Neural cell (in vitro differentiated cells): Measurements from ENCODE around the gene MAP6. TPM values are rescaled to one million over a fixed set of nuclear protein-coding genes. Genes with fewer than 3 reads are reported as not detected.

ENCODE experiments used
- H2AFZ ChIP-seq: fragments of 200-600, 300-800 bp; sonication (generic), shearing (Covaris generic); 2 replicates; pipeline ENCODE4 v1.6.0; 2014; ENCODE audit warnings: low read depth, mild to moderate bottlenecking, antibody characterized with exemption, low read length, moderate library complexity
- H3F3A ChIP-seq: fragments of 200-600 bp; shearing (Covaris generic); 2 replicates; pipeline ENCODE4 v1.6.1; 2016; ENCODE audit warnings: mild to moderate bottlenecking, moderate library complexity, mixed read lengths, antibody characterized with exemption, low read length; ENCODE audit not compliant: insufficient read depth, poor library complexity, severe bottlenecking
- H3K27ac ChIP-seq: fragments of 200-600, 300-800 bp; sonication (generic), shearing (Covaris generic); 2 replicates; pipeline ENCODE4 v1.5.1; 2014; ENCODE audit warnings: mild to moderate bottlenecking, low read length, moderate library complexity
- H3K27me3 ChIP-seq: fragments of 300-800, 200-600 bp; sonication (generic), shearing (Covaris generic); 2 replicates; pipeline ENCODE4 v1.6.0; 2014; ENCODE audit warnings: mild to moderate bottlenecking, low read depth, low read length, moderate library complexity; ENCODE audit not compliant: insufficient read depth
- H3K36me3 ChIP-seq: fragments of 300-800, 200-600 bp; sonication (generic), shearing (Covaris generic); 2 replicates; pipeline ENCODE4 v1.5.1; 2014; ENCODE audit warnings: mild to moderate bottlenecking, antibody characterized with exemption, low read length, moderate library complexity; ENCODE audit not compliant: insufficient read depth
- H3K4me2 ChIP-seq: fragments of 300-800, 200-600 bp; sonication (generic), shearing (Covaris generic); 2 replicates; pipeline ENCODE4 v1.6.0; 2014; ENCODE audit warnings: mild to moderate bottlenecking, low read length
- H3K4me3 ChIP-seq: fragments of 300-800, 200-600 bp; sonication (generic), shearing (Covaris generic); 2 replicates; pipeline ENCODE4 v1.5.1; 2014; ENCODE audit warnings: mild to moderate bottlenecking, low read length, moderate library complexity
- H3K79me2 ChIP-seq: fragments of 200-600 bp; shearing (Covaris generic); replicated peaks from 2 replicates; pipeline ENCODE4 v1.6.0; 2014; ENCODE audit warnings: mild to moderate bottlenecking, low read length, moderate library complexity; ENCODE audit not compliant: insufficient read depth
- H3K9ac ChIP-seq: fragments of 300-800, 200-600 bp; sonication (generic), shearing (Covaris generic); 2 replicates; pipeline ENCODE4 v1.6.1; 2016; ENCODE audit warnings: mild to moderate bottlenecking, low read length, mixed read lengths
- H3K9me2 ChIP-seq: fragments of 200-600 bp; shearing (Covaris generic); 2 replicates; pipeline ENCODE4 v1.6.1; 2016; ENCODE audit warnings: mild to moderate bottlenecking, low read length, mixed read lengths; ENCODE audit not compliant: insufficient read depth
- H3K9me3 ChIP-seq: fragments of 200-600, 300-800 bp; sonication (generic), shearing (Covaris generic); 2 replicates; pipeline ENCODE4 v1.6.1; 2016; ENCODE audit warnings: mild to moderate bottlenecking, mixed run types, low read length, moderate library complexity, mixed read lengths
- H4K20me1 ChIP-seq: fragments of 200-600 bp; shearing (Covaris generic); 2 replicates; pipeline ENCODE4 v1.6.1; 2016; ENCODE audit warnings: mild to moderate bottlenecking, mixed run types; ENCODE audit not compliant: insufficient read depth
- CTCF ChIP-seq: fragments of 450-650 bp; IDR thresholded peaks from 2 replicates; pipeline ENCODE4 v1.5.1; 2014; ENCODE audit warnings: antibody characterized with exemption, mild to moderate bottlenecking, moderate library complexity; ENCODE audit not compliant: poor library complexity, severe bottlenecking
- EP300 ChIP-seq: fragments of 450-650 bp; conservative IDR thresholded peaks from 2 replicates; pipeline ENCODE4 v1.6.1; 2014; ENCODE audit warnings: antibody characterized with exemption, mild to moderate bottlenecking, moderate library complexity; ENCODE audit not compliant: poor library complexity, severe bottlenecking
- EZH2 ChIP-seq: fragments of 200-600, 300-800 bp; shearing (Covaris generic), sonication (generic); IDR thresholded peaks from 2 replicates; pipeline ENCODE4 v1.6.1; 2014; ENCODE audit warnings: antibody characterized with exemption, low read length, borderline replicate concordance, mild to moderate bottlenecking; ENCODE audit not compliant: insufficient read depth, poor library complexity, severe bottlenecking
- MXI1 ChIP-seq: fragments of 450-650 bp; conservative IDR thresholded peaks from 2 replicates; pipeline ENCODE4 v1.6.1; 2014; ENCODE audit warnings: antibody characterized with exemption, mild to moderate bottlenecking; ENCODE audit not compliant: poor library complexity, severe bottlenecking
- POLR2AphosphoS5 ChIP-seq: IDR thresholded peaks from 2 replicates; pipeline ENCODE4 v1.6.1; 2012
- RAD21 ChIP-seq: fragments of 450-650 bp; conservative IDR thresholded peaks from 2 replicates; pipeline ENCODE4 v1.6.1; 2014; ENCODE audit warnings: antibody characterized with exemption, mild to moderate bottlenecking, moderate library complexity
- REST ChIP-seq: IDR thresholded peaks from 2 replicates; pipeline ENCODE4 v1.6.1; 2012; ENCODE audit warnings: borderline replicate concordance
- SMC3 ChIP-seq: fragments of 450-650 bp; conservative IDR thresholded peaks from 2 replicates; pipeline ENCODE4 v1.6.1; 2014; ENCODE audit warnings: antibody characterized with exemption, mild to moderate bottlenecking, moderate library complexity; ENCODE audit not compliant: poor library complexity
- polyA plus RNA-seq: library from polyadenylated mRNA; depleted of rRNA; stranded (reverse); fragments of >200 nt; gene quantifications from 2 replicates; pipeline ENCODE4 v1.2.3, GENCODE V29; 2014

MAP6 gene
- polyA plus RNA-seq, 1 donor from 2014 or later = 178 TPM

DNA sequence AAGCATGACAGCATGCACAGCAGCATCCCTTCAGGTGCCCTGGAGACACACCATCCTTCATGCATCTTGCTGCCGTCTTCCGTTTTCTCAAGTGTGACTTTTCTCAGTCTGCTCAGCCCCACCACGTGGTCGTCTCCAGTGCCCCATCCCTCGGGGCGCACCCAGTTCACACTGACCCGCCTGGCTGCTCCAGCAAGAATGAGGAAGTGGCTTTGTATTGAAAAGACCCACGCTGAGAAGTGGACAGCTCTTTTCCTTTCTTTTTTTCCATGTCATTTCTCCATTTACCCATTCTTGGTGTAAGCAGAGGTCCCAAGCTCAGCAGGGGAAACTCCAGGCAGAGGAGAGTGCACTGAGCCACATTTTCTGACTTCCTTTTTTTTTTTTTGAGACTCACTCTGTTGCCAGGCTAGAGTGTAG, 92.3 kb downstream of the MAP6 start:
- Histone ChIP-seq H4K20me1 (no peaks in the 10 kb centered on the region), H2AFZ (no peak overlapping the region), H3K4me3 (no peak overlapping the region), H3K36me3 (no peaks in the 10 kb centered on the region), H3F3A (no peaks in the 10 kb centered on the region), H3K27me3 (no peaks in the 10 kb centered on the region), H3K9me2 (no peaks in the 10 kb centered on the region), H3K9ac (no peak overlapping the region), H3K4me2 (no peak overlapping the region), H3K9me3 (no peaks in the 10 kb centered on the region), H3K27ac (no peak overlapping the region), H3K79me2 (no peaks in the 10 kb centered on the region)
- TF ChIP-seq REST = no peak
- no peak for TF ChIP-seq MXI1
- no peak for TF ChIP-seq CTCF
- no peak for TF ChIP-seq EZH2
- no peak for TF ChIP-seq RAD21
- no peak for TF ChIP-seq POLR2AphosphoS5
- TF ChIP-seq EP300 = no peak
- no peak for TF ChIP-seq SMC3

GRCh38 chr11:75576017-75576416, 92.8 kb downstream of the MAP6 start:
- Histone ChIP-seq H4K20me1 (no peaks in the 10 kb centered on the region), H2AFZ (no peak overlapping the region), H3K9me3 (no peaks in the 10 kb centered on the region), H3K9me2 (no peaks in the 10 kb centered on the region), H3K9ac (no peak overlapping the region), H3K36me3 (no peaks in the 10 kb centered on the region), H3K79me2 (no peaks in the 10 kb centered on the region), H3K4me3 (no peak overlapping the region), H3K27ac (no peak overlapping the region), H3K27me3 (no peaks in the 10 kb centered on the region), H3F3A (no peaks in the 10 kb centered on the region), H3K4me2 (no peak overlapping the region)
- TF ChIP-seq POLR2AphosphoS5 (no peak), EP300 (no peak), EZH2 (no peak), RAD21 (no peak), MXI1 (no peak), CTCF (no peak), REST (no peak)
